GM21737 (cell line): ENCODE results near the gene PARD3B.

Experiments used
- ATAC-seq: cut with Tn5 transposase; IDR thresholded peaks from one replicate; pipeline ENCODE4 v1.9.1; 2021; ENCODE audit warnings: mild to moderate bottlenecking, moderate library complexity; ENCODE audit not compliant: unreplicated experiment

Gene PARD3B

GRCh38 chr2:205034034-205034433 lies 488.8 kb downstream of the PARD3B start:
- ATAC-seq: no peak

- no peak for ATAC-seq
Measured at GRCh38 chr2:205040323-205040722, 495.0 kb downstream of the PARD3B start.

- ATAC-seq: no peak
Measured at GRCh38 chr2:205041472-205042130, 496.3 kb downstream of the PARD3B start.

GRCh38 chr2:205043285-205043684 lies 498.0 kb downstream of the PARD3B start:
- no peak for ATAC-seq

GRCh38 chr2:205045706-205046105 lies 500.4 kb downstream of the PARD3B start:
- no peak for ATAC-seq

- no peak for ATAC-seq
Measured at GRCh38 chr2:205047273-205047839, 502.1 kb downstream of the PARD3B start.

- no peak for ATAC-seq
Measured at GRCh38 chr2:205051417-205051816, 506.1 kb downstream of the PARD3B start.

- no peak for ATAC-seq
Measured at GRCh38 chr2:205052781-205053180, 507.5 kb downstream of the PARD3B start.

- no peak for ATAC-seq
Measured at GRCh38 chr2:205053827-205054410, 508.6 kb downstream of the PARD3B start.

- no peak for ATAC-seq
Measured at GRCh38 chr2:205054789-205055188, 509.5 kb downstream of the PARD3B start.

- no peak for ATAC-seq
Measured at GRCh38 chr2:205055251-205055650, 510.0 kb downstream of the PARD3B start.

GRCh38 chr2:205056151-205056561 lies 510.9 kb downstream of the PARD3B start:
- no peak for ATAC-seq

- ATAC-seq: no peak
Measured at GRCh38 chr2:205058409-205058808, 513.1 kb downstream of the PARD3B start.

GRCh38 chr2:205060269-205060668 lies 515.0 kb downstream of the PARD3B start:
- ATAC-seq: no peak

- no peak for ATAC-seq
Measured at GRCh38 chr2:205066081-205066480, 520.8 kb downstream of the PARD3B start.

GRCh38 chr2:205069928-205070327 lies 524.7 kb downstream of the PARD3B start:
- no peak for ATAC-seq

GRCh38 chr2:205070889-205071288 lies 525.6 kb downstream of the PARD3B start:
- ATAC-seq: no peak

- ATAC-seq: no peak
Measured at GRCh38 chr2:205073433-205074020, 528.3 kb downstream of the PARD3B start.

- no peak for ATAC-seq
Measured at GRCh38 chr2:205076405-205076804, 531.1 kb downstream of the PARD3B start.

- ATAC-seq: no peak
Measured at GRCh38 chr2:205077159-205077558, 531.9 kb downstream of the PARD3B start.

- no peak for ATAC-seq
Measured at GRCh38 chr2:205078762-205079161, 533.5 kb downstream of the PARD3B start.

GRCh38 chr2:205079173-205079572 lies 533.9 kb downstream of the PARD3B start:
- ATAC-seq: no peak
